ENCODE data around the gene DLK1.

Gene DLK1

DNA sequence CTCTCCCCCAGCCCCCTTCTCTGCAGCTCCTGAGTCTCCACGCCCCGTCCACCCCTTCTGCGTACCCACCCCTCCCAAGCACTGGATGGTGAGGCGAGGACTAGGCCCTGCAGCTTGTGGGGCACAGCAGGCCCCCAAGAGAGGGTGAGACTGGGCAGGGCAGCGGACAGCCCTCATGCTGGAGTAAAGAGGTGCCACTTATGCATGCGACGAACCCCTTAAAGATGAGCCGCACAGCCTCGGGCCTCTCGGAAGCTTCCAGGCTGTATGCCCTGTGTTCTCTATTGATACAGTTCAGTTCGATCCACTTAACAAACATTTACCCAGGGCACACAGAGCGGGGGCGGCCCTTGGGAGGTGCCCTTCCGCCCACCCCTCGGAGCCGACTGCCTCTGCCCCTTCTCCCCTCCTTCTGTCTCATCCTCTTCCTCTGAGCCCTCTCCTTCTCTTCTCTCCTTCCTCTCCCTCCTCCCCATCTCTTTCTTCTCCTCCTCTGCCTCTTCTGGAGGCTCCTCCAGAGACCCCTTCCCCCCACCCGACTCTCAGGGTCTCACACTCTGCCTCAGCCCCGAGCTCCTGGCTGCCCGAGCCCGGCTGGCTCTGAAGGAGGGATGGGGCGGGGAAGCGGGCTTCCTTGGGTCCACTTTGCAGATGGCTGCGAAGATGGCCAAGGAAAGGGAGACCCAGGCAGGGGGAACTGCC lies 32.7 kb upstream of the DLK1 start:
- DNase-seq (ENCODE audit: low spot score): no peak

DNA sequence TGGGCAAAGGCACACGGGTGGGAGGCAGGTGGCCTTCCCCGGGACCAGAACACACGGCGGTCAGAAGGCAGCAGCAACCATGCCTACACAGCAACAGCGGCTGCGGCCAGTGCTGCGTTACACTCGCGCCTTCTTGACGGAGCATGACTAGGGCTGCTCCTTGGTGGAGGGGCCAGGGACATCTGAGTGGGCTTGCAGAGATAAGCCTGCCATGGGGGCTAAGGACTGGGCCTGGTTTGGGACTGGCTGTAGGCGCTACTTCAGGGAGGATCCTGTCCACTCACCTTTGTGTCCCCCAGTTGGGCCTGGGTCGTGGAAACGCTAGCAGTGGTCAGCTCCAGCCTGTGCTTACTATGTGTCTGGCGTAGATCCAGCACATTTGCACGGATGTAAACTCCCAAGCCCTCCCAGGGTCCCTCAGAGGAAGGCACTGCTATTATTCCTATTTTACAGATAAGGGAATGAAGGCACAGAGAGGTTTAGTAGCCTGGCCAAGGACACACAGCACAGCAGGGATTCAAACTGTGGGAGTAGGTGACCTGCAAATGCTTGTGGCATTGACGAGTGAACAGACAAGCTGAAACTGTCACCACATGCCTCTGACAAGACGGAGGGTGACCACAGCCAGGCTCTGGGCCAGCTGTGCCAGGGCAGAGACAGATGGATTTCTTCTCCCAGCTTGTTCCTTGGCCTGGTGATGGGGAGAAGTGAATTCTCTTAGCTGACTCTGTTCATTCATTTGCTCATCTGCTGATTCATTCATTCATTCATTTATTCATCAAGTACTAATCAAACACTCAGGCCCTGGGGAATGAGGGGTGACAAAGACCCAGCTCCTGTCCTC lies 31.9 kb upstream of the DLK1 start:
- DNase-seq (ENCODE audit: low spot score): no peak

GRCh38 chr14:100695423-100695738 lies 31.3 kb upstream of the DLK1 start:
- DNase-seq (ENCODE audit: low spot score): no peak

GRCh38 chr14:100696008-100696407 lies 30.7 kb upstream of the DLK1 start:
- no peak for DNase-seq (ENCODE audit: low spot score)

- peak; percentile 20 for DNase-seq (ENCODE audit: low spot score)
Measured at GRCh38 chr14:100696590-100696989, 30.1 kb upstream of the DLK1 start.

GRCh38 chr14:100698066-100698465 lies 28.6 kb upstream of the DLK1 start:
- no peak for DNase-seq (ENCODE audit: low spot score)

DNA sequence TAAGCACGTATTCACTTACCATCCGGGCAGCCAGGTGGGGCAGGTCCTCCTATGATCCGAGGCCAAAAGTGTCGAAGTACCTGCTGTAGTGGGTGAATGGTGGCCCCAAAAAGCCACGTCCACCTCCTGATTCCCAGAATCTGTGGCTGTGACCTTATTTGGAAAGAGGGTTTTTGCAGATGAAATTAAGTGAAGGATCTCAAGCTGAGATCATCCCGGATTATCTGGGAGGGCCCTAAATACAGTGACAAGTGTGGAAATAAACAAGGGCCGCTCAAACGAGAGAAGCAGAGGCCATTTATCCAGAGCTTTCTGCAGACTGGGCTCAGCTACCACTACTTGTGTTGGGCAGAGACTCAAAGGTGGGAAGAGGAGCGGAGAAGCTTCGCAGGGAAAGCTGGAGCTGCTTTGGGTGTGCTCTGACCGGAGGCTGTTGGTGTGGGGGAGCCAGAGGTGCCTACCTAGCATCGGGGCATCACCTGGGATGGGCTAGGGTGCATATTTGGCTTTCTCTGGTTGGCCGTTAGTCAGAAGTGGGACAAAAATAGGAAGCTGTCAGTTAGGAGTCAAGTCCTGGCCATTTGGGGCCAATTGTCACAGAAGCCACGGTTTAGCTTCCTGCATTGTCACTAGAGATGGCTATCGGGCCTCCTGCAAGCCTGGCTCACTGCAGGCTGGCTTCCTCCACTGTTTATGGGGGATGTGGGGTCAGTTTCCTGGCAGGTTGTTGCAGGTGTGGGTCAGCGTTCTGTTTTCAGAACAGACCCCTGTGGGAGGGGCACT lies 27.8 kb upstream of the DLK1 start:
- DNase-seq (ENCODE audit: low spot score): no peak

DNA sequence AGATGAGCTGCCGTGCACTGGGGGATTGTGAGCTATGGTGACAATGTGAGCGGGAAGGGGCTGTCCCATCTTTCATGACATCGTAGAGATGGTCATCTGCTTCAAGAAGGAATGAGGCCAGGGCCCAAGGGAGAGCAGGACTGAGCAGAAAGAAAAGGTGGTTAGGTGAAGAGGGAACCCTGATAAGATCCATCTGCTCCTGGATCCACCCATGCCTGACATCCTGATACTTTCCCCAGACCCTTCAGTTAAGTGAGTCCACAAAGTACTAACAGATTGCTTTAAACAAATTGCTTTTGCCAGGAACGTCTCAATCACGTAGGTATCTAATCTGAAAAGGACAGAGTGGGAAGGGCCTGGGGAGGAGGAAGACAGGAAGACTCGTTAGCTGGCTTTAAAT lies 25.4 kb upstream of the DLK1 start:
- DNase-seq (ENCODE audit: low spot score): no peak

GRCh38 chr14:100702590-100702989 lies 24.1 kb upstream of the DLK1 start:
- DNase-seq (ENCODE audit: low spot score): no peak

- DNase-seq (ENCODE audit: low spot score): no peak
Measured at GRCh38 chr14:100703386-100704220, 23.1 kb upstream of the DLK1 start.

DNA sequence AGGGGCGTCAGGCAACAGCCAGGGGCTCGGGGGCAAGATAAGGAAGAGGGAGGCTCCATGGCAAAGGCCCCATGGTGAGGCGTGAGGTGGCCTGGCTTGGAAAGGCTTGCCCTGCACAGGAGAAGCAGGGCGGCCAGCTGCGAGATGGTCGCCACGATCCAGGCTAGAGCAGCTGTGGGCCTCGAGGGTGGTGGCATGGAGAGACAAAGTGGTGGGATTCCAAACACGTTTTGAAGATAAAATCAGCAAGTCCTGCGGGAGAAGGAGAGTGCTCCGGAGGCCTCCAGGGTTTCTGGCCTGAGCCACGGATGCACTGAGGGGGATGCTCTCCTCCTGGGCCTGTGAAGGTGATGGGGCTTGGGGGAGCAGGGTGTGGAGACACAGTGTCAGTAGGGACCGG lies 20.5 kb upstream of the DLK1 start:
- DNase-seq (ENCODE audit: low spot score): no peak

GRCh38 chr14:100706860-100707259 lies 19.8 kb upstream of the DLK1 start:
- DNase-seq (ENCODE audit: low spot score): no peak

DNA sequence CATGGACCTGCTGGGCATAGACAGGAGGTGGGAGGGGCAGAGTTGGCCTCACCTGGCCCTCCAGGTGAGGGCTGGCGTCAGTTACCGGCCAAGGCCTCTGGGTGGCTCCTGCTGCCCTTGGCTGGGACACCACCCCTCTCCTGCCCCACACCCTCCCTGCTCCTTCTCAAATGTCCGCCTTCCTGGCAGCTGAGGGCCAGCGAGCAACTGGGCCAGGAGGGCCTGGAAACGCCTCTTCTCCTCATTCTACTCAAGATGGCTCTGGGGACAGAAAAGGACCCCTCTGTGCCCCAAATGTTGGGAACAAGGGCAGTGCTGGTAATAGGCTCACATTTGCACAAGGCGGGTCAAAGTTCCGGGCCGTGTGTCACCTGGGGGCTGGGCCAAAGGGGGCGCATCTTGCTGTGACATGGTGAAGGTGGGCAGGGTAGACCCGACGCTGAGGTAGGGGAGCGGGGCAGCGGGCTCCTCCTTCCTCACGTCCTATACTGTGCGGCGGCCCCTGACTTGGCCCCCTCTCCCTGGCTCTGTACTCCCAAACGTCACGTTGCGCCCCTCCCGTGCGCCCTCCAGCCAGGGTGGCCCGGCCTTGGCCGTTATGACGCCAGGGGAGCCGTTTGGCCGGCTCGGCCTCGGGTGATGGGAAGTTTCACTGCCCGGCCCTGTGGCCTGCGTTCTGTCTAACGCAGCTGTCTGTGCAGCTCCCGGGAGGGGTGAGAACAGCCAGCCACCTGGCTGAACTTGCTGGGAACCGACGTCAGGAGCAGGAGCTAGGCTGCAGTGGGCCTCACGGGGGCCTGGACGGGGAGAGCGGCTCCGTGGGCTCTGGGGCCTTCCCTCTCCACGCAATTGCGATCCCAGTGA lies 18.0 kb upstream of the DLK1 start:
- DNase-seq (ENCODE audit: low spot score): no peak

- DNase-seq (ENCODE audit: low spot score): no peak
Measured at GRCh38 chr14:100709289-100710284, 17.1 kb upstream of the DLK1 start.

DNA sequence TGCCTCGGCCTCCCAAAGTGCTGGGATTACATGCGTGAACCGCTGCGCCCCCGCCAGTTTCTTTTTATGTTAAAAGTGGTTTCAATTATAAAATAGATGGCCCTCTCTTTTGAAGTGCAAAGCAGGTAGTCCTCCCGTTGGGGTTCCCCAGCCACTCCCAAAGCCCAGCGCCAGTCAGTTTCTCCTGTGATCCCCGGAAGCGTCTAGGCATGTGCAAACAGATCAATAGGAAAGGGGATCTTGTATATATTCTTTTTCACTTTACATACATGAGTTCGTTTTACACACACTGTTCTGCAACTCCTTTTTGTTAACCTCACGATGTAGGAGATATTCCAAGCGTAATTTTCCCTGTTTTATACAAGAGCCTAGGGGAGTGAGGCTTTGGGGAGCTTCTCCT lies 16.3 kb upstream of the DLK1 start:
- no peak for DNase-seq (ENCODE audit: low spot score)

DNA sequence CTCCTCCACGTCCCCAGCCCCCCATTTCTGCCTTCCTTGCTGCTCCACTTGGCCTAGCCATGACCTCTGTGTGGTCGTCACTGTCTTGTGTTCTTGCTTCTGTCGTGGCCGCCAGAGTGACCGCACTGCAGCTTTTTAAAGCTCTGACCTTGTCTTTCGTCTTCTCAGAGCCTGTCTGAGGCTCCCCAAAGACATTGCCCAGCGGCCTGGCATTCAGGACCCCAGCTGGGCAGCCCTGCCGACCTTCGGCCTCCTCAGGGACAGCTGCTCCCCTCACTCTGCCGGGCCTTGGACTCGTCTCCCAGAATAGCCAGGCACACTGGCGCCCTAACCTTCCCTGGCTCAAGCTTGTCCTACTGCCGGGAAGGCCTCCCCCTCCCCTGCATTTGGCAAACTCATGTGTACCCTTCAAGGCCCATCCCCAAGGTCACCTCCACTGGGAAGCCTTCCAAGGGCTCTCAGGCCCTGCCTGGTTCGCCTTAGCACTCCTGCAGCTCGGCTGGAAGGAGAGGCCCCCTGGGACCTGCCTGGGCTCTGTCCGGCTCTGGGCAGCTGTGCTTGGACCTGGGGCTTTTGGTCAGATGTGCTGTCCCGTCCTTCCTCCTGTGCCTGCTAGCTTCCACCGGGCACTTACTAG lies 15.7 kb upstream of the DLK1 start:
- DNase-seq (ENCODE audit: low spot score): no peak

GRCh38 chr14:100711493-100711892 lies 15.2 kb upstream of the DLK1 start:
- no peak for DNase-seq (ENCODE audit: low spot score)

DNA sequence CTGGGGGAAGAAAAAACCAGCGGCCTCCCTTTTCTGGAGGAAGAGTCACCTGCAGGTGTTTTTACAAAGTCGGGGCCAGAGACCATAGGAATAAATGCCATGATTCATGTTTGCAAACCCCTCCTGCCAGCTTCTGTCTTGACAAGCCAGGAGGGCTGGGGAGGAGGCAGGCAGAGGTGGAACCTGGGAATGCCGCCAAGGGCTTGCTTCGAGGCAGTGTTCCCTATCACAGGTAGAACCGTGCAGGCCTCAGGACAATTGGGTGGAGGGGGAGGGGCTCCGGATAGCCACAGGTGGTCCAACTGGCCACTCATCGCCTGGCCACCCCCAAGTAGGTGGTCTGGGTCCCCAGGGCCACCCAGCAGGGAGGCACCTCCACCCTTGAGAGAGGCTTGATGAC lies 14.2 kb upstream of the DLK1 start:
- DNase-seq (ENCODE audit: low spot score): no peak

DNA sequence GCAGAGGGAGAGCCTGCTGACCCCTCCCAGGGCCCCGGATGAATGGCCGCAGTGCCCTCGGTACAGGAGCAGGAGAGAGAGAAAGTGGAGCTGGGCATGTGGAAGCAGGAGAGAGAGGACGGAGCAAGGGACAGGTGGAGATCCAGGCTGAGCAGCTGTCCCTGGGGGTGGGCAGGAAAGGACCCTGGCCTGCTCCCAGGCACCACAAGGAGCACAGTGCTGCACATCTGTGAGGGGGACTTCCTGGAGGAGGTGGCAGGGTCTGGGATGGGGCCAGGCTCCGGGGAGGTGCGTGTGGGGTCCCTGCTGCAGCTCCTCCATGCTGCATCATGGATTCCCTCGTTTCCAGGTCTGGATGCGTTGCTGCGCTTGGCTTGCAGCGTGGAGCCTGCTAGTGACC lies 13.0 kb upstream of the DLK1 start:
- no peak for DNase-seq (ENCODE audit: low spot score)

Data from COLO829 (cell line).